ENCODE results near the gene EIF2AK2.

Gene EIF2AK2

DNA sequence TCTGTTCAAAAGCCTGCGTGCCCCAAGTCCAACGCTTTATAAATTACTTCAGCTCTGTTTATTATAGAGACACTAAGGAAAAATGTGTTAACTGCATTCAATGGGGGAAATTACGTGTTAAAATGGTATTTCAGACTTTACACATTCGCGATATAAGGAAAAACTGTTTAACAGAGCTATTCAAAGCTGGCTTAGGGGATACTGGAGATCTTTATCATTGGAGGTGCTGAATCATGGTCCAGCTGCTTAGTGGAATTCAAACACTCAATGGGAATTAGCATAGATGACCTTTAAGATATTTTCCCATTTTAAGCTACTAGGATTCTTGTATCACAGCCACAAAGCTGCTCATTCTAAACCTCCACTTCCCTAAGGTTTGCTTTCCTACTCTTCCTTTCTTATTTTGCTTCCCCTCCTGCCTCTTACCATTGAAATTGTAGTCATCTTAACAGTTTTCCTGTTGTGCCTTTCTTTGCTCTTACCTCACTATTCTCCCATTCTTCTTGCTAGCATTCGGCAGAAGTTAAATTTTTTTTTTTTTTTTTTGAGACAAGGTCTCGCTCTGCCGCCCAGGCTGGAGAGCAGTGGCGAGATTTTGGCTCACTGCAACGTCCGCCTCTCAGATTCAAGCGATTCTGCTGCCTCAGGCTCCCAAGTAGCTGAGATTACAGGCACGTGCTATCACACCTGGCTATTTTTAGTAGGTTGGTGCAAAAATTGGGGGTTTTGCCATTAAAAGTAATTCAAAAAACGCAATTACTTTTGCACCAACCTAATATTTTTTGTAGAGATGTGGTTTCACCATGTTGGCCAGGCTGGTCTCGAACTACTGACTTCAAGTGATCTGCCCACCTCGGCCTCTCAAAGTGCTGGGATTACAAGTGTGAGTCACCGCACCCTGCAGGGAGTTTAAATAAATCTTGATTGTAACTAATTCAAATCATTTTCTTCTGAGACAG is 25.2 kb upstream of the EIF2AK2 start:
- H3K27me3 ChIP-seq (ENCODE audit: insufficient read depth, poor library complexity, severe bottlenecking), result no peaks in the 10 kb centered on the region
- H3K27ac ChIP-seq (replicated peaks), result no peak overlapping the region
- H3K4me3 ChIP-seq (replicated peaks; ENCODE audit: insufficient read depth, low read length), result no peak overlapping the region
- no peak for DNase-seq (ENCODE audit: low read depth in 1 of 2, low spot score in 1 of 2)
- no peak for TF ChIP-seq SPI1 (IDR thresholded peaks at IDR 0.05; ENCODE audit: borderline replicate concordance, low read depth)
- no peak for TF ChIP-seq GABPA (IDR thresholded peaks at IDR 0.05; ENCODE audit: low read depth)
- TF ChIP-seq CTCF (IDR thresholded peaks at IDR 0.05; ENCODE audit: insufficient read depth, low read length), result no peak
- TF ChIP-seq REST (IDR thresholded peaks at IDR 0.05; ENCODE audit: insufficient replicate concordance, low read depth), result no peak
- TF ChIP-seq POLR2AphosphoS5 (IDR thresholded peaks at IDR 0.05; ENCODE audit: low read depth), result no peak

DNA sequence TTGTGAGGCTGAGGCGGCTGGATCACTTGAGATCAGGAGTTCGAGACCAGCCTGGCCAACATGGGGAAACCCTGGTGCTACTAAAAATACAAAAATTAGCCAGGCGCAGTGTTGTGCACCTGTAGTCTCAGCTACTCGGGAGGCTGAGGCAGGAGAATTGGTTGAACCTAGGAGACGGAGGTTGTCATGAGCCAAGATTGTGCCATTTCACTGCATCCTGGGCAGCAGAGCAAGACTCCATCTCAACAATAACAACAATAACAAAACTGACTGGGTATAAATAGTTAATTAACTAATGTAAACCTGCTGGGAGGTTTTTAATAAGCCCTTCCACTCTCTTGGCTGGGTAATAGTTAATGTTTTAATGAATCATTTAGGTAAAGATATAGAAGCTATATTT is 23.9 kb upstream of the EIF2AK2 start:
- Histone ChIP-seq H3K27me3 (ENCODE audit: insufficient read depth, poor library complexity, severe bottlenecking) (no peaks in the 10 kb centered on the region), H3K27ac (replicated peaks) (no peak overlapping the region), H3K4me3 (replicated peaks; ENCODE audit: insufficient read depth, low read length) (no peak overlapping the region)
- no peak for TF ChIP-seq SPI1 (IDR thresholded peaks at IDR 0.05; ENCODE audit: borderline replicate concordance, low read depth)
- no peak for TF ChIP-seq REST (IDR thresholded peaks at IDR 0.05; ENCODE audit: insufficient replicate concordance, low read depth)
- no peak for DNase-seq (ENCODE audit: low read depth in 1 of 2, low spot score in 1 of 2)

GRCh38 chr2:37180006-37180639 is 23.3 kb upstream of the EIF2AK2 start:
- H3K27me3 ChIP-seq (ENCODE audit: insufficient read depth, poor library complexity, severe bottlenecking), result no peaks in the 10 kb centered on the region
- no peak overlapping the region for H3K4me3 ChIP-seq (replicated peaks; ENCODE audit: insufficient read depth, low read length)
- no peak for DNase-seq (ENCODE audit: low read depth in 1 of 2, low spot score in 1 of 2)
- H3K27ac ChIP-seq (replicated peaks), result no peak overlapping the region
- TF ChIP-seq SPI1 (IDR thresholded peaks at IDR 0.05; ENCODE audit: borderline replicate concordance, low read depth) (no peak), REST (IDR thresholded peaks at IDR 0.05; ENCODE audit: insufficient replicate concordance, low read depth) (no peak), GABPA (IDR thresholded peaks at IDR 0.05; ENCODE audit: low read depth) (no peak), CTCF (IDR thresholded peaks at IDR 0.05; ENCODE audit: insufficient read depth, low read length) (no peak), POLR2AphosphoS5 (IDR thresholded peaks at IDR 0.05; ENCODE audit: low read depth) (no peak)
